ENCODE measurements around the gene DNAJA1.

- TF ChIP-seq ZBTB43 (CRISPR knock-in tag; IDR thresholded peaks at IDR 0.05) (no peak), CTCF (IDR thresholded peaks at IDR 0.05) (no peak), JUN (CRISPR knock-in tag; IDR thresholded peaks at IDR 0.05) (no peak), TEAD4 (CRISPR knock-in tag; IDR thresholded peaks at IDR 0.05) (no peak), SMAD4 (CRISPR knock-in tag; IDR thresholded peaks at IDR 0.05) (no peak), NFE2L1 (CRISPR knock-in tag; IDR thresholded peaks at IDR 0.05) (no peak), ESRRA (CRISPR knock-in tag; IDR thresholded peaks at IDR 0.05; ENCODE audit: borderline replicate concordance) (no peak), USF2 (CRISPR knock-in tag; IDR thresholded peaks at IDR 0.05) (no peak)
These were observed 17.4 kb downstream of the DNAJA1 start for GRCh38 chr9:33042473-33042872.

Measured in WTC11 (cell line).